OCI-LY1 (cell line): ENCODE results near the gene USP2.

ENCODE experiments used
- EZH2 ChIP-seq: fragments of 200-600 bp; sonication (generic), shearing (Covaris generic); IDR thresholded peaks from 2 replicates; pipeline ENCODE4 v1.8.0; 2017; ENCODE audit warnings: borderline replicate concordance, mixed run types, mild to moderate bottlenecking, antibody characterized with exemption, low read length, moderate library complexity, mixed read lengths
- TF ChIP-seq, protein P1 (sequence below): fragments of 200-600 bp; sonication (generic), shearing (Covaris generic); IDR thresholded peaks from 2 replicates; pipeline ENCODE4 v1.5.1; 2017; ENCODE audit warnings: mild to moderate bottlenecking, antibody characterized with exemption, low read length, moderate library complexity, mixed read lengths

DNA sequence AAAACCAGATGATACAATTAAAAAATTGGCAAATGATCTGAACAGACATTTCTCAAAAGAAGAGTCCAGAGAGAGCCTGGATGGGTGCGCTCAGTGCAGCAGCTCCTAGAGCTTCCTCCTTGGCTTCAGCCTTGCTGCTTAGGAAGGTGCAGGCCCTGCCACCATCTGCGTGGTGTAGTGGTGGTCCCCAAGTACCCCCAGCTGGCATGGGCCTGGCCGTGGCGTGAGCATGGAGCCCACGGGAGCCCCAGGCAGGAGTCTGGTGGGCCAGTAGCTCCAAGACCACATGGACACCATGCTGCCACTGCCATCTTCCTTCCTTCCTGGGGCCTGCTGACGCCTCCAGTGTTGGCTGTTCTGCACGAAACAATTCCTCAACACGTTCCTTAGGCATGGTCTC is 21.0 kb upstream of the USP2 start:
- TF ChIP-seq, protein P1, sequence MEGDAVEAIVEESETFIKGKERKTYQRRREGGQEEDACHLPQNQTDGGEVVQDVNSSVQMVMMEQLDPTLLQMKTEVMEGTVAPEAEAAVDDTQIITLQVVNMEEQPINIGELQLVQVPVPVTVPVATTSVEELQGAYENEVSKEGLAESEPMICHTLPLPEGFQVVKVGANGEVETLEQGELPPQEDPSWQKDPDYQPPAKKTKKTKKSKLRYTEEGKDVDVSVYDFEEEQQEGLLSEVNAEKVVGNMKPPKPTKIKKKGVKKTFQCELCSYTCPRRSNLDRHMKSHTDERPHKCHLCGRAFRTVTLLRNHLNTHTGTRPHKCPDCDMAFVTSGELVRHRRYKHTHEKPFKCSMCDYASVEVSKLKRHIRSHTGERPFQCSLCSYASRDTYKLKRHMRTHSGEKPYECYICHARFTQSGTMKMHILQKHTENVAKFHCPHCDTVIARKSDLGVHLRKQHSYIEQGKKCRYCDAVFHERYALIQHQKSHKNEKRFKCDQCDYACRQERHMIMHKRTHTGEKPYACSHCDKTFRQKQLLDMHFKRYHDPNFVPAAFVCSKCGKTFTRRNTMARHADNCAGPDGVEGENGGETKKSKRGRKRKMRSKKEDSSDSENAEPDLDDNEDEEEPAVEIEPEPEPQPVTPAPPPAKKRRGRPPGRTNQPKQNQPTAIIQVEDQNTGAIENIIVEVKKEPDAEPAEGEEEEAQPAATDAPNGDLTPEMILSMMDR: no peak
- TF ChIP-seq EZH2: no peak
